IMR-90 (cell line): ENCODE measurements around the gene PEX6. TPM values are rescaled to one million over a fixed set of nuclear protein-coding genes. Genes with fewer than 3 reads are reported as not detected.

Experiments used
- ATAC-seq: fragments of 200-7000 bp; cut with Tn5 transposase; 2 replicates; pipeline ENCODE4 v1.9.1; 2020; ENCODE audit warnings: low read depth, mild to moderate bottlenecking, moderate library complexity
- BruUV-seq: library from RNA; stranded (reverse); fragments of 400-500 nt; replicated peaks from 2 replicates; lab custom pipeline; 2021; lab: Mats Ljungman, UMichigan
- CTCF ChIA-PET: fragments of 300-600 bp; formaldehyde crosslinking; extraction: SDS; loops from one replicate; lab custom pipeline; 2021; ENCODE audit warnings: antibody characterized with exemption; lab: Yijun Ruan, JAX
- POLR2A ChIA-PET: fragments of 300-600 bp; sonication (Branson Sonifier 250); formaldehyde crosslinking; loops from one replicate; lab custom pipeline; 2022; ENCODE audit warnings: antibody characterized with exemption; ENCODE audit not compliant: unreplicated experiment; lab: Charles Lee
- DNase-seq: peaks from one replicate; pipeline ENCODE4 v3.0.0; 2013
- H2AFZ ChIP-seq: replicated peaks from 2 replicates; pipeline ENCODE3; 2013; ENCODE audit warnings: low read length, mild to moderate bottlenecking; ENCODE audit not compliant: poor library complexity
- H2AK5ac ChIP-seq: 2 replicates; pipeline ENCODE4 v1.6.1; 2013; ENCODE audit warnings: low read depth, low read length, inconsistent platforms
- H2AK9ac ChIP-seq: replicated peaks from 2 replicates; pipeline ENCODE3; 2013; ENCODE audit warnings: mild to moderate bottlenecking, low read depth, low read length, moderate library complexity; ENCODE audit not compliant: poor library complexity
- H2BK120ac ChIP-seq: 2 replicates; pipeline ENCODE4 v1.6.1; 2013; ENCODE audit warnings: low read depth, low read length, inconsistent platforms
- H2BK15ac ChIP-seq: 3 replicates; pipeline ENCODE4 v1.6.1; 2013; ENCODE audit warnings: low read depth, low read length, inconsistent platforms
- H2BK20ac ChIP-seq: 2 replicates; pipeline ENCODE4 v1.6.1; 2013; ENCODE audit warnings: low read depth, mild to moderate bottlenecking, inconsistent platforms, low read length, moderate library complexity
- H2BK5ac ChIP-seq: 2 replicates; pipeline ENCODE4 v1.6.1; 2013; ENCODE audit warnings: mild to moderate bottlenecking, low read depth, low read length, inconsistent platforms; ENCODE audit not compliant: poor library complexity, severe bottlenecking
- H3K14ac ChIP-seq: replicated peaks from 2 replicates; pipeline ENCODE4 v1.6.1; 2013; ENCODE audit warnings: low read depth, low read length, inconsistent platforms
- H3K18ac ChIP-seq: 2 replicates; pipeline ENCODE4 v1.6.1; 2013; ENCODE audit warnings: low read depth, low read length, control low read depth
- H3K23ac ChIP-seq: 2 replicates; pipeline ENCODE4 v1.6.1; 2013; ENCODE audit warnings: low read depth, low read length, inconsistent platforms
- H3K27ac ChIP-seq: 2 replicates; pipeline ENCODE4 v1.5.1; 2013; ENCODE audit warnings: mild to moderate bottlenecking, control low read depth, low read length; ENCODE audit not compliant: insufficient read depth
- H3K27me3 ChIP-seq: 2 replicates; pipeline ENCODE4 v1.6.1; 2013; ENCODE audit warnings: low read length; ENCODE audit not compliant: control insufficient read depth, insufficient read depth
- H3K36me3 ChIP-seq: 2 replicates; pipeline ENCODE4 v1.6.1; 2013; ENCODE audit warnings: low read length, mixed read lengths; ENCODE audit not compliant: control insufficient read depth, insufficient read depth
- H3K4ac ChIP-seq: 2 replicates; pipeline ENCODE4 v1.6.1; 2013; ENCODE audit warnings: low read depth, low read length, inconsistent platforms
- H3K4me1 ChIP-seq: 2 replicates; pipeline ENCODE4 v1.6.1; 2013; ENCODE audit warnings: low read length, mixed read lengths; ENCODE audit not compliant: control insufficient read depth, insufficient read depth
- H3K4me2 ChIP-seq: 2 replicates; pipeline ENCODE4 v1.6.1; 2013; ENCODE audit warnings: low read depth, mild to moderate bottlenecking, control low read depth, low read length, moderate library complexity
- H3K4me3 ChIP-seq: 2 replicates; pipeline ENCODE4 v1.5.1; 2013; ENCODE audit warnings: low read depth, mild to moderate bottlenecking, control low read depth, low read length, moderate library complexity; ENCODE audit not compliant: insufficient read depth
- H3K56ac ChIP-seq: 2 replicates; pipeline ENCODE4 v1.6.1; 2013; ENCODE audit warnings: low read length, inconsistent platforms; ENCODE audit not compliant: insufficient read depth; ENCODE audit errors: extremely low read depth
- H3K79me1 ChIP-seq, 2 experiments: 2 replicates each; pipeline ENCODE4 v1.6.1; 2013; ENCODE audit warnings: low read length in 2 of 2, inconsistent platforms in 1 of 2, low read depth in 1 of 2
- H3K9ac ChIP-seq: 2 replicates; pipeline ENCODE4 v1.6.1; 2013; ENCODE audit warnings: low read depth, low read length, control low read depth
- H3K9me1 ChIP-seq: 2 replicates; pipeline ENCODE4 v1.6.1; 2013; ENCODE audit warnings: low read length, inconsistent platforms; ENCODE audit not compliant: insufficient read depth
- H3K9me3 ChIP-seq: 2 replicates; pipeline ENCODE4 v1.6.1; 2013; ENCODE audit warnings: low read length; ENCODE audit not compliant: control insufficient read depth, insufficient read depth
- H4K20me1 ChIP-seq: 2 replicates; pipeline ENCODE4 v1.6.1; 2013; ENCODE audit warnings: low read length, inconsistent platforms; ENCODE audit not compliant: insufficient read depth
- H4K5ac ChIP-seq: 2 replicates; pipeline ENCODE4 v1.6.1; 2013; ENCODE audit warnings: mild to moderate bottlenecking, low read depth, low read length, control low read depth
- H4K8ac ChIP-seq, 2 experiments: 2 replicates each; pipeline ENCODE4 v1.6.1; 2013; ENCODE audit warnings: low read depth in 2 of 2, low read length in 2 of 2, control low read depth in 1 of 2, inconsistent platforms in 1 of 2
- H4K91ac ChIP-seq: 2 replicates; pipeline ENCODE4 v1.6.1; 2013; ENCODE audit warnings: low read depth, low read length, inconsistent platforms; ENCODE audit not compliant: insufficient read depth
- CTCF ChIP-seq: conservative IDR thresholded peaks from 2 replicates; pipeline ENCODE4 v1.5.1; 2012; ENCODE audit warnings: mild to moderate bottlenecking, low read depth, low read length, improper control_type of control experiment
- MXI1 ChIP-seq: IDR thresholded peaks from 2 replicates; pipeline ENCODE4 v1.6.1; 2012; ENCODE audit warnings: low read depth, mild to moderate bottlenecking, low read length, moderate library complexity, borderline replicate concordance
- NFE2L2 ChIP-seq: fragments of 150-350 bp; IDR thresholded peaks from 2 replicates; pipeline ENCODE4 v1.6.1; 2016; ENCODE audit warnings: low read depth, mild to moderate bottlenecking, low read length
- POLR2A ChIP-seq: IDR thresholded peaks from 2 replicates; pipeline ENCODE4 v1.6.1; 2012; ENCODE audit warnings: mild to moderate bottlenecking, low read depth, low read length
- WGBS, 2 experiments: methylation state at CpG; one replicate each; pipeline versions ENCODE4 v1.1.5 to v1.1.7; 2013; ENCODE audit warnings: missing lambda C conversion rate in 2 of 2; ENCODE audit not compliant: insufficient read length in 1 of 2; ENCODE audit errors: extremely low coverage in 2 of 2; 5-methylcytosine and 5-hydroxymethylcytosine counted together
- dilution Hi-C: fragments of 300-500 bp; cut with HindIII; formaldehyde crosslinking; loops from one replicate; pipeline ENCODE4 v1.14.3; 2018; ENCODE audit warnings: low sequenced_read_pairs; ENCODE audit not compliant: unreplicated experiment
- in situ Hi-C: fragments of 300-500 bp; cut with MboI; formaldehyde crosslinking; loops from 3 replicates; pipeline ENCODE4 v1.14.3; 2019; ENCODE audit warnings: low sequenced_read_pairs, inconsistent platforms, mixed read lengths
- intact Hi-C: fragments of 100-400 bp; cut with micrococcal nuclease; formaldehyde crosslinking; loops from 2 replicates; pipeline ENCODE4 v1.10.0; 2022
- polyA plus RNA-seq, 3 experiments: library from polyadenylated mRNA; depleted of rRNA; stranded (reverse); fragments of >200 nt; gene quantifications; 2 replicates each; pipeline ENCODE4 v1.2.3, GENCODE V29; 2012; ENCODE audit warnings: low replicate concordance in 1 of 3
- total RNA-seq: library from RNA; depleted of rRNA; stranded (reverse); fragments of >200 nt; gene quantifications from 2 replicates; pipeline ENCODE4 v1.2.3, GENCODE V29; 2012

PEX6 gene
- total and polyA plus RNA-seq, 2 of the 4 experiments (the other 2 are of a cell fraction), result 10.4 to 10.6 TPM

GRCh38 chr6:42936398-42936797, 42.6 kb downstream of the PEX6 start:
- Histone ChIP-seq H3K56ac (no peak overlapping the region), H3K4me3 (no peak overlapping the region), H2BK20ac (no peak overlapping the region), H4K5ac (no peak overlapping the region), H4K8ac (no peak overlapping the region), H2BK15ac (no peak overlapping the region), H3K27ac (no peak overlapping the region), H3K9me3 (no peaks in the 10 kb centered on the region), H3K27me3 (no peaks in the 10 kb centered on the region), H2AFZ (no peak overlapping the region), H3K23ac (no peak overlapping the region), H3K18ac (no peak overlapping the region), H4K91ac (no peak overlapping the region), H3K4ac (no peak overlapping the region), H2AK9ac (no peak overlapping the region), H2BK120ac (no peak overlapping the region), H3K9ac (no peak overlapping the region), H3K9me1 (peaks cover 4% of the 10 kb centered on the region; the same call in 1 of the 2 replicates), H3K14ac (no peak overlapping the region), H2BK5ac (no peak overlapping the region), H3K79me1 (peaks cover 35 to 53% of the 10 kb centered on the region in 2 experiments), H3K4me2 (no peak overlapping the region), H2AK5ac (no peak overlapping the region), H3K4me1 (peaks cover 2% of the 10 kb centered on the region; the same call in 1 of the 2 replicates), H4K20me1 (no peaks in the 10 kb centered on the region; the same call in 1 of the 2 replicates), H3K36me3 (peaks cover 34% of the 10 kb centered on the region)
- no TSS peak for BruUV-seq
- in situ Hi-C loops (no loop called here), dilution Hi-C loops (no loop called here), intact Hi-C loops (no loop called here)
- WGBS, 2 experiments, result no CpG with 5 or more reads among the region's 11 CpGs
- DNase-seq, result no peak
- ChIA-PET POLR2A (no interaction called here), CTCF (no interaction called here)
- ATAC-seq, result no peak
- TF ChIP-seq NFE2L2 (no peak), POLR2A (no peak), MXI1 (no peak), CTCF (no peak)
